ENCODE data around the gene EHBP1L1. TPM values are rescaled to one million over a fixed set of nuclear protein-coding genes. Genes with fewer than 3 reads are reported as not detected.
A peak's percentile ranks its signal among the peaks of the same experiment; 100 is the strongest.

Gene EHBP1L1
- polyA plus RNA-seq, 3 donors = 29.6 to 507 (median 42.6) TPM

DNA sequence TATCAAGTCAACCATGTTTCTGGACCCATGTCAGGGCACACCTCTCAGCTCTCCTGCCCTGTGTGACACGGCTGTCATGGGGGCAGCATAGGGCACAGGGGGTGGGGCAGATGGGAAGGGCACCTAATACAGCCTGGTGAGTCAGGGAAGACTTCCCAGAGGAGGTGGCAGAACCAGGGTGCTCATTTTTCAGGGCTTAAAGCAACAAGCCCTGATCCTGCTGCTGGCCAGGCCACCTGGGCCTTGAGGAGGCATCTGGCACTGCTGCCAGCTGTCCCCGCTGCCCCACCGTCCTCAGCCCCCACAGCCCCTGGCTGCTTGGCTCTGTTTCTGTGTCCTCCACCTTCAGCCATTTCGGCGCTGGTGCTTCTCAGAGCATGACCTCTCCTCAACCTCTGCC, 33.8 kb downstream of the EHBP1L1 start:
- peak overlapping the region; percentile 99 for H3K4me2 ChIP-seq (replicated peaks; ENCODE audit: extremely low read depth, low read length, poor library complexity, severe bottlenecking)
- H3K4me3 Mint-ChIP-seq = peak overlapping the region in 1 of 2 donors; percentile 96
- H3K27me3 ChIP-seq (ENCODE audit: control insufficient read depth in 2 of 2, insufficient read depth in 2 of 2, low read length in 2 of 2) = no peaks in the 10 kb centered on the region
- peaks cover 55 to 59% of the 10 kb centered on the region in 2 donors for H3K36me3 ChIP-seq (replicated peaks in 1 of 2; ENCODE audit: control insufficient read depth in 1 of 2, insufficient read depth in 2 of 2, low read length in 2 of 2)
- H3K36me3 Mint-ChIP-seq = peaks cover 60 to 75% of the 10 kb centered on the region in 2 donors
- H4K20me1 ChIP-seq (ENCODE audit: insufficient read depth, low read length) = peaks cover 93% of the 10 kb centered on the region
- 98% methylated on average over 4 of the region's 5 CpGs for WGBS (ENCODE audit: insufficient coverage)
- H2AFZ ChIP-seq (ENCODE audit: insufficient read depth, low read depth, low read length, poor library complexity, severe bottlenecking) = no peak overlapping the region
- H3K4me1 ChIP-seq (ENCODE audit: control insufficient read depth in 1 of 2, insufficient read depth in 2 of 2, low read length in 2 of 2) = peaks cover 39 to 52% of the 10 kb centered on the region in 2 donors
- no peak for TF ChIP-seq CTCF (IDR thresholded peaks at IDR 0.05)
- H3K9me3 ChIP-seq (replicated peaks in 1 of 2; ENCODE audit: control insufficient read depth in 1 of 2, insufficient read depth in 1 of 2, low read length in 2 of 2) = no peaks in the 10 kb centered on the region
- no peaks in the 10 kb centered on the region for H3K27me3 Mint-ChIP-seq (ENCODE audit: low read depth in 3 of 3)
- H3K9ac ChIP-seq (ENCODE audit: insufficient read depth, low read length, poor library complexity, severe bottlenecking) = no peak overlapping the region
- intact Hi-C loops (cut with micrococcal nuclease) = loop anchor here (5.0 to 10.0 kb wide), 3 partner anchors 32 to 67 kb away; partner anchors contain the start of gene EHBP1L1 (in 1 of the 2)
- peak overlapping the region in 1 of 2 donors; percentile 96 for H3K27ac ChIP-seq (ENCODE audit: low read depth in 1 of 2, low read length in 2 of 2)
- peaks cover 0 to 2% (median 0%) of the 10 kb centered on the region in 7 donors for H3K9me3 Mint-ChIP-seq
- peaks cover 40% of the 10 kb centered on the region for H3K4me1 Mint-ChIP-seq
- peak overlapping the region in 1 of 3 experiments; percentile 96 for H3K4me3 ChIP-seq (replicated peaks in 1 of 3; ENCODE audit: low read depth in 2 of 3, low read length in 3 of 3)
- no peak for DNase-seq
- peaks cover 87% of the 10 kb centered on the region for H3K79me2 ChIP-seq (ENCODE audit: insufficient read depth, low read length)
- H3K27ac Mint-ChIP-seq = peak overlapping the region in 5 of 7 donors; percentile 88 to 99 (median 97)

DNA sequence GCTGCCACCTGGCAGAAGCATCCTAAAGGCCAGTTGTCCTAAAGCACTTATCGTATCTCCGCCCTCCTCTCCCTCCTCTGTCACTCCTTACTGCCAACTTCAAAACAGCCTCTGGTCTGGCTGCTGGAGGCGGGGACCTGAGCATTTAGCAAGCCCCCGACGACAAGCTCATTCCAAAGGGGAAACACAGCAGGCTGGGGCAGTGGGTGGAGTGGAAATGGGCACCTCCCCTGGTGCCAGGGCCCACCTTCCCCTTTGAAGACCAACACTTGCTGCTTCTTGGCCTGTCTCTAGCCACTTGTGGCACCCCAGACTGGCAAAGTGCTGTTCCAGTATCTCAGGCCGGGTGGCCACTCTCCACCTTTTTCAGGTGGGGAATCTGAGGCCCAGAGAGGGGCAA, 34.6 kb downstream of the EHBP1L1 start:
- H3K4me3 ChIP-seq (replicated peaks in 1 of 3; ENCODE audit: low read depth in 2 of 3, low read length in 3 of 3) = peak overlapping the region; percentile 72 to 96 (median 93)

More for the DNA sequence above, 34.6 kb downstream of the EHBP1L1 start:
- Histone ChIP-seq H4K20me1 (ENCODE audit: insufficient read depth, low read length) (peaks cover 86% of the 10 kb centered on the region), H3K9ac (ENCODE audit: insufficient read depth, low read length, poor library complexity, severe bottlenecking) (peak overlapping the region; percentile 24), H3K4me2 (replicated peaks; ENCODE audit: extremely low read depth, low read length, poor library complexity, severe bottlenecking) (peak overlapping the region; percentile 99), H3K9me3 (replicated peaks in 1 of 2; ENCODE audit: control insufficient read depth in 1 of 2, insufficient read depth in 1 of 2, low read length in 2 of 2) (no peaks in the 10 kb centered on the region), H3K27me3 (ENCODE audit: control insufficient read depth in 2 of 2, insufficient read depth in 2 of 2, low read length in 2 of 2) (no peaks in the 10 kb centered on the region), H3K79me2 (ENCODE audit: insufficient read depth, low read length) (peaks cover 86% of the 10 kb centered on the region), H2AFZ (ENCODE audit: insufficient read depth, low read depth, low read length, poor library complexity, severe bottlenecking) (no peak overlapping the region), H3K4me1 (ENCODE audit: control insufficient read depth in 1 of 2, insufficient read depth in 2 of 2, low read length in 2 of 2) (peaks cover 39 to 53% of the 10 kb centered on the region in 2 donors), H3K36me3 (replicated peaks in 1 of 2; ENCODE audit: control insufficient read depth in 1 of 2, insufficient read depth in 2 of 2, low read length in 2 of 2) (peaks cover 48 to 52% of the 10 kb centered on the region in 2 donors), H3K27ac (ENCODE audit: low read depth in 1 of 2, low read length in 2 of 2) (peak overlapping the region; percentile 94 to 96)
- WGBS (ENCODE audit: insufficient coverage) = 46% methylated on average over 5 of the region's 6 CpGs
- Mint-ChIP-seq H3K9me3 (peaks cover 0 to 2% (median 1%) of the 10 kb centered on the region in 7 donors), H3K36me3 (peaks cover 53 to 67% of the 10 kb centered on the region in 2 donors), H3K27me3 (ENCODE audit: low read depth in 3 of 3) (no peaks in the 10 kb centered on the region), H3K27ac (peak overlapping the region; percentile 90 to 99 (median 97)), H3K4me3 (peak overlapping the region; percentile 89 to 96), H3K4me1 (peaks cover 40% of the 10 kb centered on the region)
- no peak for DNase-seq
- TF ChIP-seq CTCF (IDR thresholded peaks at IDR 0.05) = no peak
- intact Hi-C loops (cut with micrococcal nuclease) = loop anchor here (5.0 to 10.0 kb wide), 3 partner anchors 33 to 68 kb away; partner anchors contain the start of gene EHBP1L1 (in 1 of the 2)
